Left lung (tissue), 10 donors: ENCODE results near the gene RHBDL1. TPM values are rescaled to one million over a fixed set of nuclear protein-coding genes. Genes with fewer than 3 reads are reported as not detected.

ENCODE experiments used
- ATAC-seq: fragments of 200-7000 bp; cut with Tn5 transposase; one replicate; pipeline ENCODE4 v1.9.1; 2020; ENCODE audit warnings: moderate library complexity
- DNase-seq, 4 donors: peaks; one replicate each; pipeline ENCODE4 v3.0.0-alpha.2; 2013 to 2020
- H3K27ac ChIP-seq, 2 donors: fragments of 200-600 bp; sonication (generic) in 1 of 2; one replicate each; pipeline versions ENCODE4 v1.5.0 to v1.8.0; 2020 to 2021
- H3K27me3 ChIP-seq, 2 donors: fragments of 200-600 bp; sonication (generic) in 1 of 2; one replicate each; pipeline versions ENCODE4 v1.5.0 to v1.8.0; 2020 to 2021
- H3K36me3 ChIP-seq, 2 donors: fragments of 200-600 bp; sonication (generic) in 1 of 2; one replicate each; pipeline versions ENCODE4 v1.5.0 to v1.8.0; 2020 to 2021
- H3K4me1 ChIP-seq, 2 donors: fragments of 200-600 bp; one replicate each; pipeline ENCODE4 v1.8.0; 2021
- H3K4me3 ChIP-seq, 2 donors: fragments of 200-600 bp; sonication (generic) in 1 of 2; one replicate each; pipeline versions ENCODE4 v1.5.0 to v1.8.0; 2020 to 2021; ENCODE audit warnings: mild to moderate bottlenecking in 1 of 2
- H3K9me3 ChIP-seq, 2 donors: fragments of 200-600 bp; sonication (generic) in 1 of 2; one replicate each; pipeline versions ENCODE4 v1.5.0 to v1.8.0; 2020 to 2021
- intact Hi-C, 2 donors: fragments of 100-400 bp; cut with DNase I; formaldehyde crosslinking; loops; one replicate each; pipeline versions ENCODE4 v1.11.2 to v1.14.2; 2022
- polyA plus RNA-seq, 6 donors: library from polyadenylated mRNA; unstranded; fragments of 120-200 nt; gene quantifications; one replicate each; pipeline ENCODE4 v1.2.1, GENCODE V29; 2013; ENCODE audit not compliant: insufficient read length in 6 of 6
- total RNA-seq, 2 donors: library from RNA; stranded (reverse); fragmentation: NEBNext Ultra II Directional; extraction: Animal tissue kit (Norgen Biotek cat#: 25700); gene quantifications; one replicate each; pipeline ENCODE4 v1.2.1, GENCODE V29; 2021
- TF ChIP-seq, protein P1 (sequence below), 2 donors: fragments of 200-600 bp; sonication (generic) in 1 of 2; IDR thresholded peaks; one replicate each; pipeline versions ENCODE4 v1.5.0 to v1.8.0; 2021; ENCODE audit warnings: antibody characterized with exemption in 2 of 2
- donor health status: DM: no; HTN: yes; CAD: no.
- donor health status: DM: no; HTN: no; CAD: no.

The RHBDL1 gene
- total and polyA plus RNA-seq, 8 donors: 0.45 to 4.3 (median 0.81) TPM

DNA sequence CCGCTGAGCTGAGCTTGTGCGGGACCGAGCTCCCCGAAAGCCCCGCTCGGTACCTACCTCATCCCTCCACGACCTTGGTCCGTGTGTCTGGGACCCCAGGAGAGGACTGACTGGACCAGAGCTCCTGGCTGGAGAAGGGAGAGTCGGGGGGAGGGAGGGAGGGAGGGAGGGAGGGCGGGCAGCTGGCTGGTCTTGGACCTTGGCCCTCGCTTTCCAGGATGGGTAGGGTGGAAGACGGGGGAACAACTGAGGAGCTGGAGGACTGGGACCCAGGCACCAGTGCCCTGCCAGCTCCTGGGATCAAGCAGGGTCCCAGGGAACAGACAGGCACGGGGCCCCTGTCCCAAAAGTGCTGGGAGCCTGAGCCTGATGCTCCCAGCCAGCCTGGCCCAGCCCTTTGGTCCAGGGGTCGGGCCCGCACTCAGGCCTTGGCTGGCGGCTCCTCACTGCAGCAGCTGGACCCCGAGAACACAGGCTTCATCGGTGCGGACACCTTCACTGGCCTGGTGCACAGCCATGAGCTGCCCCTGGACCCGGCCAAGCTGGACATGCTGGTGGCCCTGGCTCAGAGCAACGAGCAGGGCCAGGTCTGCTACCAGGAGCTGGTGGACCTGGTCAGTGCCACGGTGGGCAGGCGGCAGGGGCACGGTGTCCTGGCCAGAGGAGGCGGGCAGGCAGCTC is 553 bp downstream of the RHBDL1 start:
- TF ChIP-seq, protein P1, sequence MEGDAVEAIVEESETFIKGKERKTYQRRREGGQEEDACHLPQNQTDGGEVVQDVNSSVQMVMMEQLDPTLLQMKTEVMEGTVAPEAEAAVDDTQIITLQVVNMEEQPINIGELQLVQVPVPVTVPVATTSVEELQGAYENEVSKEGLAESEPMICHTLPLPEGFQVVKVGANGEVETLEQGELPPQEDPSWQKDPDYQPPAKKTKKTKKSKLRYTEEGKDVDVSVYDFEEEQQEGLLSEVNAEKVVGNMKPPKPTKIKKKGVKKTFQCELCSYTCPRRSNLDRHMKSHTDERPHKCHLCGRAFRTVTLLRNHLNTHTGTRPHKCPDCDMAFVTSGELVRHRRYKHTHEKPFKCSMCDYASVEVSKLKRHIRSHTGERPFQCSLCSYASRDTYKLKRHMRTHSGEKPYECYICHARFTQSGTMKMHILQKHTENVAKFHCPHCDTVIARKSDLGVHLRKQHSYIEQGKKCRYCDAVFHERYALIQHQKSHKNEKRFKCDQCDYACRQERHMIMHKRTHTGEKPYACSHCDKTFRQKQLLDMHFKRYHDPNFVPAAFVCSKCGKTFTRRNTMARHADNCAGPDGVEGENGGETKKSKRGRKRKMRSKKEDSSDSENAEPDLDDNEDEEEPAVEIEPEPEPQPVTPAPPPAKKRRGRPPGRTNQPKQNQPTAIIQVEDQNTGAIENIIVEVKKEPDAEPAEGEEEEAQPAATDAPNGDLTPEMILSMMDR (IDR thresholded peaks at IDR 0.05): no peak
- H3K36me3 ChIP-seq: peaks cover 0 to 38% of the 10 kb centered on the region in 2 donors
- no peak overlapping the region for H3K4me3 ChIP-seq
- intact Hi-C loops: no loop called here
- no peak for ATAC-seq
- peaks cover 0 to 33% of the 10 kb centered on the region in 2 donors for H3K27me3 ChIP-seq
- H3K4me1 ChIP-seq: peaks cover 14 to 38% of the 10 kb centered on the region in 2 donors
- no peak overlapping the region for H3K27ac ChIP-seq
- H3K9me3 ChIP-seq: no peaks in the 10 kb centered on the region
- DNase-seq: no peak

DNA sequence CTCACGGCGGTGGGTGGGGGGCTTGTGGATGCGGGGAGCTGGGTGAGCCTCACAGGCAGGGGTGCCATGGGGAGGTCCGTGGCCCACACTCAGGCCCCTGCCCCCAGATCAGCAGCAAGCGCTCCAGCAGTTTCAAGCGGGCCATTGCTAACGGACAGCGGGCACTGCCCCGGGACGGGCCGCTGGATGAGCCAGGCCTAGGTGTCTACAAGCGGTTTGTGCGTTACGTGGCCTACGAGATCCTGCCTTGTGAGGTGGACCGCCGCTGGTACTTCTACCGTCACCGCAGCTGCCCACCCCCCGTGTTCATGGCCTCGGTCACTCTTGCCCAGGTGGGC is 1.1 kb downstream of the RHBDL1 start:
- Histone ChIP-seq H3K27ac (no peak overlapping the region), H3K27me3 (peaks cover 0 to 33% of the 10 kb centered on the region in 2 donors), H3K36me3 (peaks cover 0 to 36% of the 10 kb centered on the region in 2 donors), H3K4me3 (no peak overlapping the region), H3K9me3 (no peaks in the 10 kb centered on the region), H3K4me1 (peaks cover 19 to 43% of the 10 kb centered on the region in 2 donors)
- TF ChIP-seq, protein P1 (IDR thresholded peaks at IDR 0.05): no peak
- DNase-seq (no peak), ATAC-seq (no peak)
- intact Hi-C loops: no loop called here

DNA sequence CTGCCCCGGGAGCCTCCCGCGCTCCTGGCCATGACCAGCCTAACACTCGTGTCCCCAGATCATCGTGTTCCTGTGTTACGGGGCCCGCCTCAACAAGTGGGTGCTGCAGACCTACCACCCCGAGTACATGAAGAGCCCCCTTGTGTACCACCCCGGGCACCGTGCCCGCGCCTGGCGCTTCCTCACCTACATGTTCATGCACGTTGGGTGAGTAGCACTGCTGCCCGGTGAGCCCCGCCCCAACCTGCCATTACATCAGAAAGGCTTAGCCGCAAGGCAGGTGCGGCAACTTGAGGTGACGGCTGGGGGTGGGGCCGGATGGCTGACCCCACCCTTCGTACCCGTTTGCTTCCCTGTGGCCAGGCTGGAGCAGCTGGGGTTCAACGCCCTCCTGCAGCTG is 1.4 kb downstream of the RHBDL1 start:
- DNase-seq (peak in 2 of 4 donors; percentile 57 to 78), ATAC-seq (peak; percentile 28)
- H3K4me1 ChIP-seq: peaks cover 23 to 47% of the 10 kb centered on the region in 2 donors
- peaks cover 0 to 33% of the 10 kb centered on the region in 2 donors for H3K27me3 ChIP-seq
- H3K4me3 ChIP-seq: no peak overlapping the region
- H3K9me3 ChIP-seq: no peaks in the 10 kb centered on the region
- intact Hi-C loops: no loop called here
- H3K27ac ChIP-seq: no peak overlapping the region
- TF ChIP-seq, protein P1 (IDR thresholded peaks at IDR 0.05): no peak
- peaks cover 0 to 36% of the 10 kb centered on the region in 2 donors for H3K36me3 ChIP-seq

- no peaks in the 10 kb centered on the region for H3K9me3 ChIP-seq
- H3K27ac ChIP-seq: no peak overlapping the region
- TF ChIP-seq, protein P1 (IDR thresholded peaks at IDR 0.05): no peak
- peaks cover 0 to 33% of the 10 kb centered on the region in 2 donors for H3K27me3 ChIP-seq
- H3K36me3 ChIP-seq: peaks cover 0 to 36% of the 10 kb centered on the region in 2 donors
- peaks cover 23 to 53% of the 10 kb centered on the region in 2 donors for H3K4me1 ChIP-seq
- H3K4me3 ChIP-seq: no peak overlapping the region
- DNase-seq (no peak), ATAC-seq (no peak)
- intact Hi-C loops: no loop called here
These were observed 2.1 kb downstream of the RHBDL1 start for GRCh38 chr16:677316-678190.
